Endothelial cell of umbilical vein (primary cell): ENCODE results near the gene DBNL. TPM values are rescaled to one million over a fixed set of nuclear protein-coding genes. Genes with fewer than 3 reads are reported as not detected.

Source experiments
- BruUV-seq: library from RNA; stranded (reverse); fragments of 400-500 nt; replicated peaks from 2 replicates; lab custom pipeline; 2021; lab: Mats Ljungman, UMichigan
- CTCF ChIA-PET: fragments of 300-600, 350-600 bp; sonication (Branson Sonifier 250); formaldehyde crosslinking; loops from one replicate; lab custom pipeline; 2021; ENCODE audit warnings: antibody characterized with exemption, inconsistent platforms; lab: Charles Lee
- POLR2A ChIA-PET: fragments of 300-600, 350-600 bp; sonication (Branson Sonifier 250); formaldehyde crosslinking; loops from one replicate; lab custom pipeline; 2021; ENCODE audit warnings: antibody characterized with exemption, inconsistent platforms; lab: Charles Lee
- DNase-seq: peaks from one replicate; pipeline ENCODE4 v3.0.0-alpha.2; 2011; ENCODE audit warnings: low read depth, low spot score
- FAIRE-seq: peaks from 2 replicates; lab custom pipeline; 2011; peaks lifted over from hg19 to GRCh38; lab: Jason Lieb, UNC
- H2AFZ ChIP-seq: 2 replicates; pipeline ENCODE4 v1.6.0; 2012; ENCODE audit warnings: low read depth, low read length, control low read depth, inconsistent platforms
- H3K27ac ChIP-seq: 2 replicates; pipeline ENCODE4 v1.5.1; 2011; ENCODE audit warnings: low read depth, mild to moderate bottlenecking, control low read depth, low read length, moderate library complexity; ENCODE audit not compliant: insufficient read depth
- H3K27me3 ChIP-seq, 2 experiments: 2 replicates each; pipeline versions ENCODE4 v1.6.0 to v1.6.1; 2011; ENCODE audit warnings: low read length in 2 of 2, mixed read lengths in 1 of 2; ENCODE audit not compliant: control insufficient read depth in 2 of 2, insufficient read depth in 2 of 2
- H3K36me3 ChIP-seq, 2 experiments: 2 replicates in 1 of 2; 3 replicates in 1 of 2; pipeline ENCODE4 v1.5.1; 2011; ENCODE audit warnings: low read length in 2 of 2, mild to moderate bottlenecking in 1 of 2, moderate library complexity in 1 of 2; ENCODE audit not compliant: control insufficient read depth in 2 of 2, insufficient read depth in 2 of 2; ENCODE audit errors: extremely low read depth in 1 of 2
- H3K4me1 ChIP-seq: 3 replicates; pipeline ENCODE4 v1.5.1; 2011; ENCODE audit warnings: mild to moderate bottlenecking, low read length; ENCODE audit not compliant: control insufficient read depth, insufficient read depth; ENCODE audit errors: extremely low read depth
- H3K4me2 ChIP-seq: 2 replicates; pipeline ENCODE4 v1.6.1; 2011; ENCODE audit warnings: low read length, control low read depth, mixed read lengths; ENCODE audit not compliant: insufficient read depth
- H3K4me3 ChIP-seq, 3 experiments: fragments of 200-600 bp in 1 of 3; sonication (generic), shearing (Covaris generic) in 1 of 3; replicated peaks in 1 of 3; 2 replicates each; pipeline ENCODE4 v1.5.1; 2011 to 2016; ENCODE audit warnings: control low read depth in 3 of 3, low read length in 3 of 3, mild to moderate bottlenecking in 2 of 3, inconsistent platforms in 1 of 3, low read depth in 1 of 3, moderate library complexity in 1 of 3; ENCODE audit not compliant: insufficient read depth in 1 of 3
- H3K79me2 ChIP-seq: 2 replicates; pipeline ENCODE4 v1.6.0; 2012; ENCODE audit warnings: low read length, inconsistent platforms; ENCODE audit not compliant: control insufficient read depth, insufficient read depth
- H3K9ac ChIP-seq: replicated peaks from 2 replicates; pipeline ENCODE3; 2011; ENCODE audit warnings: low read length, control low read depth; ENCODE audit not compliant: insufficient read depth; ENCODE audit errors: extremely low read depth
- H3K9me1 ChIP-seq: replicated peaks from 3 replicates; pipeline ENCODE4 v1.6.0; 2011; ENCODE audit warnings: mild to moderate bottlenecking, low read length; ENCODE audit not compliant: control insufficient read depth, insufficient read depth; ENCODE audit errors: extremely low read depth
- H3K9me3 ChIP-seq: replicated peaks from 2 replicates; pipeline ENCODE4 v1.5.1; 2012; ENCODE audit warnings: low read length, inconsistent platforms; ENCODE audit not compliant: control insufficient read depth, insufficient read depth
- H4K20me1 ChIP-seq: replicated peaks from 2 replicates; pipeline ENCODE3; 2011; ENCODE audit warnings: mild to moderate bottlenecking, low read length; ENCODE audit not compliant: control insufficient read depth, insufficient read depth; ENCODE audit errors: extremely low read depth
- CTCF ChIP-seq, 2 donors: IDR thresholded peaks; 1 replicate in 1 of 2; 2 replicates in 1 of 2; pipeline ENCODE4 v1.5.1; 2011; ENCODE audit warnings: low read length in 2 of 2, mild to moderate bottlenecking in 2 of 2, moderate library complexity in 2 of 2, control low read depth in 1 of 2, inconsistent platforms in 1 of 2, low read depth in 1 of 2; ENCODE audit not compliant: insufficient read depth in 1 of 2; ENCODE audit errors: extremely low read depth in 1 of 2
- EZH2 ChIP-seq: IDR thresholded peaks from 2 replicates; pipeline ENCODE4 v1.6.1; 2012; ENCODE audit warnings: borderline replicate concordance, low read depth, mild to moderate bottlenecking, moderate library complexity, low read length, inconsistent platforms; ENCODE audit not compliant: severe bottlenecking
- FOS ChIP-seq: IDR thresholded peaks from 2 replicates; pipeline ENCODE4 v1.6.1; 2011; ENCODE audit warnings: mild to moderate bottlenecking, low read length, moderate library complexity, borderline replicate concordance; ENCODE audit not compliant: insufficient read depth
- GATA2 ChIP-seq: IDR thresholded peaks from 2 replicates; pipeline ENCODE4 v1.7.0; 2011; ENCODE audit warnings: low read depth, mild to moderate bottlenecking, moderate library complexity, mixed read lengths, low read length; ENCODE audit not compliant: insufficient read length, insufficient read depth
- JUN ChIP-seq: IDR thresholded peaks from 2 replicates; pipeline ENCODE4 v1.6.1; 2011; ENCODE audit warnings: borderline replicate concordance, low read depth; ENCODE audit not compliant: insufficient read length, insufficient read depth
- MAX ChIP-seq: IDR thresholded peaks from 2 replicates; pipeline ENCODE4 v1.6.1; 2011; ENCODE audit not compliant: insufficient read depth, insufficient read length
- MYC ChIP-seq: IDR thresholded peaks from one replicate; pipeline ENCODE4 v1.6.1; 2011; ENCODE audit warnings: mild to moderate bottlenecking, low read depth, low read length
- POLR2A ChIP-seq: IDR thresholded peaks from 2 replicates; pipeline ENCODE4 v1.6.1; 2012; ENCODE audit warnings: low read depth, mild to moderate bottlenecking, control low read depth, low read length
- POLR2AphosphoS5 ChIP-seq: IDR thresholded peaks from 2 replicates; pipeline ENCODE4 v1.6.1; 2012; ENCODE audit warnings: low read depth, mild to moderate bottlenecking, control low read depth, low read length, moderate library complexity; ENCODE audit not compliant: insufficient read depth
- dilution Hi-C: fragments of 300-500 bp; cut with MboI; formaldehyde crosslinking; loops from one replicate; pipeline ENCODE4 v1.15.0; 2019; ENCODE audit warnings: low sequenced_read_pairs; ENCODE audit not compliant: extremely low pct_ligation_motif_present
- intact Hi-C: fragments of 100-400 bp; cut with micrococcal nuclease; formaldehyde crosslinking; loops from one replicate; pipeline ENCODE4 v1.10.0; 2022
- polyA plus RNA-seq, 4 experiments: library from polyadenylated mRNA; depleted of rRNA in 3 of 4; stranded (reverse) in 3 of 4; unstranded in 1 of 4; fragments of >200 nt; gene quantifications; 2 replicates each; pipeline versions ENCODE4 v1.2.1 to v1.2.3, GENCODE V29; 2011 to 2012; ENCODE audit warnings: missing spikeins in 1 of 4
- total RNA-seq: library from RNA; stranded (reverse); gene quantifications from 2 replicates; pipeline ENCODE4 v1.2.3, GENCODE V29; 2021

The DBNL gene
- total and polyA plus RNA-seq, 2 donors (not counting 3 experiments of a cell fraction or from before 2014, with no cell fraction given): 94.0 to 123 TPM

- Histone ChIP-seq H3K4me2 (no peak overlapping the region), H3K27me3 (no peaks in the 10 kb centered on the region), H3K4me1 (peaks cover 3% of the 10 kb centered on the region), H3K9me3 (no peaks in the 10 kb centered on the region), H3K4me3 (no peak overlapping the region), H2AFZ (no peak overlapping the region), H3K9me1 (no peaks in the 10 kb centered on the region), H3K79me2 (peaks cover 5% of the 10 kb centered on the region), H3K9ac (no peak overlapping the region), H4K20me1 (no peaks in the 10 kb centered on the region), H3K36me3 (no peaks in the 10 kb centered on the region), H3K27ac (no peak overlapping the region)
- CTCF ChIA-PET: interaction anchor here (1.2 to 1.3 kb wide), 2 partner anchors 13 to 29 kb away, joined by 3 read pairs; no protein-coding TSS in a partner anchor
- TF ChIP-seq CTCF (IDR thresholded peaks at IDR 0.05; ENCODE audit: extremely low read depth in 1 of 2, insufficient read depth in 1 of 2, low read depth in 1 of 2, low read length in 2 of 2) (no peak), JUN (no peak), MAX (no peak), POLR2AphosphoS5 (no peak), FOS (no peak), GATA2 (no peak), POLR2A (no peak), EZH2 (no peak), MYC (no peak)
- POLR2A ChIA-PET: no interaction called here
- DNase-seq (no peak), FAIRE-seq (no peak)
- dilution Hi-C loops (no loop called here), intact Hi-C loops (no loop called here)
- BruUV-seq: no TSS peak
Observed at GRCh38 chr7:44101303-44101965, 56.9 kb downstream of the DBNL start.
